UCSD-AML1 (cell line): ENCODE measurements around the gene PROK2.

Source experiments
- DNase-seq: peaks from one replicate; lab custom pipeline; 2025; ENCODE audit not compliant: unreplicated experiment; lab: John Stamatoyannopoulos, UW

PROK2 gene

DNA sequence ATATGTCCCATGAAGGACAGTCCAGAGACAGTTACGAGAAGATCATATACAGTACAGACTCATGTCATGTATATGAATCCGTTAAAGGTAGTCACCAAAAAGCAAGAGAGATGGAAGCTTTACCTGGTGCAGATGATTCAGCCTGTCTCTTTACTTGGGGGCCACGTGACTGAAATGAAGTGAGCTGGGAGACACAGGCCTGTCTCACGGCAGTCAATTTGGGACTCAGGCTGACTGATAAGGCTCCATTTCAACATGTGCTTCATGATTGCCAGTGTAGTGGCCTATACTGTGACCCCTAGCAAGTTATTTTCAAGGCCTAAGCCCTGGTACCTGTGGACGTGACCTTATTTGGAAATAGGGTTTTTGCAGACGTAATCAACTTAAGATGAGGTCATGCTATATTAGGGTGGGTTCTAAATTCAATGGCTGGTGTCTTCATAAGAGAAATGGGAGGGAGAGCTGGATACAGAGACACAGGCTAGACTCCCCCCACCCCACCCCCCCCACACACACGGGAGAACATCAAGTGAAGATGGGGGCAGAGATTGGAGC, 3.0 kb upstream of the PROK2 start:
- no peak for DNase-seq

GRCh38 chr3:71786551-71786950, 1.6 kb upstream of the PROK2 start:
- DNase-seq = no peak

DNA sequence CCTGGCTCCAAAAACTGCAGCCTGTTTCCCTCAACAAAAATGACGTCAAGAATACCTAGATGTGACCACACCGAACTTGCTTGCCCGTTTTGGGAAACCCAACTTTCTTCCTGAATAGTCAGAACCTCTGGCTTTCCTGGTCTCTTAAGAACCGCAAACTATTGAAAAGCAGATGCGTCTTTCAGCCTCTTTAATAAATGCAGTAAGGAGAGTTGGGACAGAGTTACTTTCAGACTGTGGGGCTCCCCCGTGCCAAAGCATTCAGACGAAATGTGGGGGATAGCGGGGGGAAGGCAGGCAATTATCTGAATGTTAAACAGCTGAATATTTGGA, 1.2 kb upstream of the PROK2 start:
- no peak for DNase-seq

DNA sequence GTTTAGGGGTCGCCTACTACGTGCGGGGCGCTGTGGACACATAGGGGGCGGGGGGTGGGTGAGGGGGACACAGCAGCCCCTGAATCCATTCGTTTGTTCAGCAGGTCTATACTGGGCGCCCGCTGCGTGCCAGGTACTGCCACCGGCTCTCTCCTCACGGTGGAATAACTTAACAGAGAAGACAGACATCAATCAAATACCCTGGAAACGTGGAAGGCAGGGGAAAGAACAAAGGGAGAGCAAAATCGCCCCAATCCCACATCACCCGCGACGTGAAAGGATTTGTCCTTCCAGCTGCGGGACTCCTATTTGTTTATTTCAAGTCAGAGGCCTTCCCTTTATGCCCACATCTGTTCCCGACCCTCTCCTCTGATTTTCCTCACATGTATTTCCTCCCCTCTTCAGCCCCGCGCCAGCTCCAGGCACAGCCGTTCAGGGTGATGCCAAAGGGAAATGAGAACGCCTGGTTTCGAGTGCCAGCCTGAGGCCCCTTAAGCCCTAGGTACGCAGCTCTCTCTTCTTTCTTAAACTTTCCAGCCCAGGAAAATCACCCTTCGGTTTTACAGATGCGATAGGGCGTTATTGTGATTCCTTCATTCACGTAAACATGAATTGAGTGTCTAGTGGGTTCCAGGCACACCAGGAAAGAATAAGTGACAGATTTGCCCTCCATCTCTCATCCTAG, 726 bp upstream of the PROK2 start:
- no peak for DNase-seq

DNA sequence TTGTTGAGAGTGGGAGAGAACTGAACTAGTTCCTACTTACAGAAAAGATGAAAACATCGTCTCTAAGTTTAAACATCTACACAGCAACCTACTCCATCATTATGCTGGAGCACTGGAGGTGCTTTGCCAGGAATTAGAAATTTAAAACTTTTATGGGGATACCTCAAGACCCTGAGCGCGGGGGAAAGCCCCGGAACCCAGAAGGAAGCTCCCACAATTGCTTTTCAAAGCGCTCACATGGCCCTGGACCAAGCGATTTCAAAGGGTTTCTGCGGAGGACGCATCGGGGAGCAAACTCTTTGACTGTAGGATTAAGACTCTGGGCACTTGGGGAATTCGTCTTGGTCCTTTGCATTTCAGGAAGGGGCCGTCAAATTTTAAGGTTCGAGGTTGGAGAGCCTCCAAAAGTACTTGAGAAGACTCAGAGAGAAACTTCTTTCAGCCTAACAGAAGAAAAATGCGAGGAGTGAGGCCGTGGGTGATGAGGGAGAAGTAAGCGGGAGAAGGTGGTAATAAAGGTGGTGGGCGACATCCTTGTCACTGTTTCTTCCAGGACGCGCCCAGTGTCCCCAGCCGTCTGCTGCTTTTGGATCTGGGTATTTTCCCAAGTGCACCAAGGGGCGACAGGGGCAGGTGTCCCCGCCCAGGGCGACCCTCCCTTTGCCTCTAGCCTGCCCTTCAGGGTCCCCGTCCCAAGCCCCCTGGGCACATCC, 591 bp downstream of the PROK2 start:
- DNase-seq = no peak

DNA sequence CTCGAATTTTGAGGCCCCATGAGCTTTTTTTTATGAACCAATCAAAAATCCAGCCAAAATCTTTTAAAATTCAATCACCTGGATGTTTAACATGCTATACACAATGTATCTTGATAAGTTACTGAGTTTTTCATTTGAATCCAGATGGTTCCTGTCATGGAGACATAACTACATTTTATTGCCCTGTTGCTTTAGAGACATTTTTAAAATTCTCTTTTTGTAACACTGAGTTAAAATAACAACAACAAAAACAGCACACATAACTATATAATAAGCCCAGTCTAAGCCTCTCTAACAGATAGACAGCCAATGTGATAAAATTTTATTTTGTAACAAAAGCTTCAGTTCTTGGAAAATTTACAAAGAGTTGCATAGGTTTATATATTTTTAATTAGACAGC, 1.8 kb downstream of the PROK2 start:
- no peak for DNase-seq

DNA sequence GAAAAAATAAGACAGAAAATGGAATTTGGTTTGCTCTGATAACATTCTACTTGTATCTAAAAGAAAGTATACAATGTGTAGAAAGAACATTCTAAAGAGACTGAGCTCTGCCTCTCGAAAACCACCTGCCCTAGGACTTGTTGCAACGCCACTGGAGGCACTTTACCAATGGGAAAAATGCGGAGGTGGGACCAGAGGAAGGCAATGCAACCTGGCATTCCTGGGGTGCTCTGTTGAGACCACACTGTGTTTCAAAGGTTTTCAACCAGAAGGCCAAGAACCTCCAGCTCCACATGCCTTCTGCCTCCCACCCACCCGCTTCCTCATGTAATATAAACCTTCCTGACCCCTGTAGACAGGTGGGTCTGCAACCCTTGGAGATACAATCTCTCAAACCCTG, 4.5 kb downstream of the PROK2 start:
- no peak for DNase-seq

GRCh38 chr3:71779674-71780377, 5.1 kb downstream of the PROK2 start:
- DNase-seq = no peak

DNA sequence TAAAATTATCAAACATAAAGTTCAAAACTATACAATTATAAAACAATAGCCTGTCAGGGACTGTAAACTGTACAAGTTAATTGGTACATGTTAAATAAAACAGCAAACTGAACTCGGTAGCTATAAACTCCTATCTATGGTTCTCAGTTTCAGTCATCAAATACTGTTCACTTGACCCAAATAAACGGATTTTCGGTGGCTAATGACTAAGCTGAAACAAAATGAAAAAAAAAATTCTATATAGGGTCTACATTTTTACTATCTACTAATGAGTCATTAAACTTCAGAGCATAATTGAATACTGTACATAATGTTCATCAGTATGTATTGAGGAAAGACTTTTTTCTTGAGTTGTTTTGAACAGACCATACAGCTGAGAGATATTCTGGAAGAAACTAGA, 6.6 kb downstream of the PROK2 start:
- DNase-seq = no peak

GRCh38 chr3:71776538-71776937, 8.4 kb downstream of the PROK2 start:
- DNase-seq = no peak

DNA sequence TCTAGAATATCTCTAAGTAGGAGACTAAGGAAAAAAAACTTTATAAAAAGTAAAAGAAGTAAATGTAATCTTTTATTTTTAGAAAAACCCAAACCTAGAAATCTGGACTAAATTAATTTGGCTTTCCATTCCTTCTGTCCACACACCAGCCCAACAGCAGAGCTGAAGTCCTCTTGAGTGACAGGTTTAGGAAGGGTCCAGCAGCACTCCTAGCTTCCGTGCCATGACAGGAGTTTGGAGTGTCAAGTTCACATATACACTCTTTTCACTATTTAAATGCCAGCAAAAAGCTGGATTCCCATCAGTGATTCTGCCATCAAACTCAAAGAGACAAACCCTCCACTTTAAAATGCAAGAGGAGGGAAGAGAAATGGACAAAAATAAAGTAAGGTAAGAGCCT, 13.1 kb downstream of the PROK2 start:
- no peak for DNase-seq

DNA sequence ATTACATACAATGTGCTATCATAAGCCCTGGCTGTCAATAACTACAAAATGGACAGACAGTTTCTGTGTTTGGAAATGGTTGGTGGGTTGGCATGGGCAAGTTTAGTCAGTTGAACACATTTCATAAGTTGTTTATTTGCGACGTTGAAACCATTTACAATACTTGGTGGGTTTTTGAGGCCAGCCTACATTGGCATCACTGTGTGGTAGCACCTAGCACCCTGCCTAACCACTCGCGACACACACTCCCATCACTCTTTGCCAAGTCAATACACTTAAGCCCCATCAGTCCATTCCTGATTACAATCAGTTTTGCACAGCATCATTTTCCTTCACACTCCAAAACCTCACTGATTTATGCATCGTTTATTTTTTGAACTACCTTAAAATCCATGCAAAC, 13.8 kb downstream of the PROK2 start:
- no peak for DNase-seq

DNA sequence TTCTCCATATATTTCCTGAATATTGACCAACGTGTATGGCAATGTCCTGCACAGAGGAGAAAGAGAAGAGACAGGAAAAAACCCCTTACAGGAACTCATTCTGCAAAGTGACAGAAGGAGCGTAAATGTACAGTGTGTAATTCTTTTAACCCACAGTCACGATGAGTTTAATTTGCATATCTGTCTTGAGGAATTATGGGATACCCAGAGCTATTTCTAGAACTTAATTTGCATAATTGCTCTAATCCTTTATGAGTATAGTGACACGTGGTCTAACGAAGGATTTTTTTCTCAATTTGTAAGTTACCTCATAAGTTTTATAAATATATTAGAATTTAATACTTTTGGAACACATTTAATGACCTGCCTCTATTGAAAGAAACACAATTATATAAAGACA, 21.5 kb downstream of the PROK2 start:
- no peak for DNase-seq

GRCh38 chr3:71760140-71760539, 24.8 kb downstream of the PROK2 start:
- DNase-seq = no peak

DNA sequence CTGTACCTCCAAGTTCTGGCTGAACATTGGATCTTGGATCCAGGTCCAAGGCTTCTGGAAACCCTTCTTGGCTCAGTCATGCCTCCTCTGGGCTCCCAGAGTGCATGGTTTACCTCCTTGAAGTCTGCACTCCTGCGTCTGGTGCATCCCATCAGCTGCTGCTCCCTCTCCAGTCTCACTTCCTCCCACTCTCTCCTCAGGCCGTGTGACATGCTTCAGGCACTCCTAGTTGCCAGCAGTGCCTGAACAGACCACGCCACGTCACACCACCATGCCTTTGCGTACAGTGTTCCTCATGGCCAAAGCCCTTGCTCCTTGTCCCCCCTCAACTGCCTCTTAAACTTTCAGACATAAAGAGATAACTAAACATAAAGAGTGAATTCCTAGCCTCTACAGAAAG, 25.5 kb downstream of the PROK2 start:
- DNase-seq = no peak

GRCh38 chr3:71758091-71758490, 26.9 kb downstream of the PROK2 start:
- DNase-seq = no peak

- DNase-seq = no peak
Measured at GRCh38 chr3:71754610-71755253, 30.2 kb downstream of the PROK2 start.

DNA sequence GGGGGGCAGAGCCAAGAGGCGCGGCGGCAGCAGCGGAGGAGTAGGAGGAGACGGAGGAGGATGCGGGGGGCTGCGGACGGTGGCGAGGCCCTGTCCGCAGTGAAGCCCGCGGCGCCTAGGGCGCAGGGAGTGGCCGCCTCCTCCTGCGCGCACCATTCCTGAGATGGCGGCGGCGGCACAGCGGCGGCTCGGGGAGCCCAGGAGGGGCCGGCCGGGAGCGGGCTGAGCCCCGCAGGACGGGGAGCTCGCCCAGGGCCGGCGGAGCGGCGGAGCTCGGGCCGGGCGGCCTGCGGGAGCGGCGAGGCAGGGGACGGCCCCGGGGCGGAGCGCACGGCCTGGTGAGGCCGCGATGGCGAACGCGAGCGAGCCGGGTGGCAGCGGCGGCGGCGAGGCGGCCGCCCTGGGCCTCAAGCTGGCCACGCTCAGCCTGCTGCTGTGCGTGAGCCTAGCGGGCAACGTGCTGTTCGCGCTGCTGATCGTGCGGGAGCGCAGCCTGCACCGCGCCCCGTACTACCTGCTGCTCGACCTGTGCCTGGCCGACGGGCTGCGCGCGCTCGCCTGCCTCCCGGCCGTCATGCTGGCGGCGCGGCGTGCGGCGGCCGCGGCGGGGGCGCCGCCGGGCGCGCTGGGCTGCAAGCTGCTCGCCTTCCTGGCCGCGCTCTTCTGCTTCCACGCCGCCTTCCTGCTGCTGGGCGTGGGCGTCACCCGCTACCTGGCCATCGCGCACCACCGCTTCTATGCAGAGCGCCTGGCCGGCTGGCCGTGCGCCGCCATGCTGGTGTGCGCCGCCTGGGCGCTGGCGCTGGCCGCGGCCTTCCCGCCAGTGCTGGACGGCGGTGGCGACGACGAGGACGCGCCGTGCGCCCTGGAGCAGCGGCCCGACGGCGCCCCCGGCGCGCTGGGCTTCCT, 31.0 kb downstream of the PROK2 start, which contains the start of gene GPR27:
Gene GPR27, plus strand, starts transcription at position 155 of the 909 bp plus-strand sequence. Its CDS starts 195 bp downstream, at position 350.
- DNase-seq = peak; percentile 25

DNA sequence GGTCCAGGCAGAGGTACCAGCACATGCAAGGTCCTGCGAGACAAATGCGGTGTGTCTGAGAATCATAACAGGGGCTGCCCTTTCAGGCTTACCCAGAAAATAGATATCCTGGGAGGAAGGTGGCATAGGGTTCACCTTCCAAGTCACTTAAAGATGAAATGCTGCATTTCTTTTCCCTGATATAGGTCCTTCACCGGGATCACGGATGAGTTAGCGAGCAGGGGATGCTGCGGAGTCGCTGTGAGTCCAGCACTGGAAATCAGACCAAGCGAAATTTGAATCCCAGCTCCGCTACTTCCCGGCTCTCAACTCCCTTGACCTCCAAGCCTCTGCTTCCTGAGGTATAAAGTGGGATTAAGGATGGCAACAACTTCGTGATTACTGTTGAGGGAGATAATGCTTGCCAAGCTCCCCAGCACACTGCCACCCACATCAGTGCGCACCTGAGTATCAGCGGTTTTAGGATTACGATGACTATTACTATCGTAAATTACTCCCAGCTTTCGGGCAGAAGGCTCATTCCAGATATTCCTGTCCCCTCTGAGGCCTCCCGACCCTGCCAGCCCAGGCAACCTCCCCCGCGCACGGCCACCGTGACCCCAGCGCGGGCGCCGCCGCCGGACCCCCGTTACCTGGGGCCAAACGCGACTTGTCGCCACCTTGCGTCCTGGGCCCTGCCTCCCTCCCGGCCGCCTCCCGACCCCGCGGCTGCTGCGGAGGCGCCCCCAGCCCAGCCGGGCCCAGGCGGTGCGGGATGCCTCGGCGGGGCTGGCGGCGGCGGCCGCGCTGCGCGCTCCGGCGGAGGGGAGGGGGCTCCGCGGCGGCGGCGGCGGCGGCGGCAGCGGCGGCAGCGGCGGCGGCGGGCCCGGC, 31.9 kb downstream of the PROK2 start:
- no peak for DNase-seq
